Measurements from ENCODE around the gene VWCE.
A peak's percentile ranks its signal among the peaks of the same experiment; 100 is the strongest.
"Not testable (repeated sequence)": the region's sequence is repeated elsewhere in the genome, so short reads cannot be mapped to it uniquely, and the experiment has no call there.

Gene VWCE

GRCh38 chr11:61279934-61280659 is 15.0 kb downstream of the VWCE start:
- DNase-seq, result no peak

GRCh38 chr11:61278001-61278470 is 17.1 kb downstream of the VWCE start:
- no peak for DNase-seq

GRCh38 chr11:61277186-61278000 is 17.7 kb downstream of the VWCE start:
- no peak for DNase-seq

GRCh38 chr11:61275191-61275590 is 19.9 kb downstream of the VWCE start:
- no peak for DNase-seq

- DNase-seq, result no peak
Measured at GRCh38 chr11:61274084-61274483, 21.0 kb downstream of the VWCE start.

- no peak for DNase-seq
Measured at GRCh38 chr11:61273178-61274078, 21.7 kb downstream of the VWCE start.

GRCh38 chr11:61272731-61273130 is 22.4 kb downstream of the VWCE start:
- no peak for DNase-seq

- no peak for DNase-seq
Measured at GRCh38 chr11:61270354-61271076, 24.6 kb downstream of the VWCE start.

GRCh38 chr11:61268588-61269250 is 26.4 kb downstream of the VWCE start:
- DNase-seq, result no peak

GRCh38 chr11:61267437-61267841 is 27.7 kb downstream of the VWCE start:
- DNase-seq, result no peak

GRCh38 chr11:61266602-61267001 is 28.5 kb downstream of the VWCE start:
- no peak for DNase-seq

GRCh38 chr11:61265357-61265756 is 29.8 kb downstream of the VWCE start:
- DNase-seq, result no peak

- no peak for DNase-seq
Measured at GRCh38 chr11:61264795-61265194, 30.3 kb downstream of the VWCE start.

- no peak for DNase-seq
Measured at GRCh38 chr11:61264371-61264770, 30.7 kb downstream of the VWCE start.

- no peak for DNase-seq
Measured at GRCh38 chr11:61259363-61259762, 35.8 kb downstream of the VWCE start.

GRCh38 chr11:61258546-61258945 is 36.6 kb downstream of the VWCE start:
- no peak for DNase-seq

- no peak for DNase-seq
Measured at GRCh38 chr11:61256710-61257482, 38.2 kb downstream of the VWCE start.

- peak; percentile 65 for DNase-seq
Measured at GRCh38 chr11:61254403-61255025, 40.6 kb downstream of the VWCE start.

- not testable (repeated sequence) for DNase-seq
Measured at GRCh38 chr11:61252332-61252731, 42.8 kb downstream of the VWCE start.
